H1 (cell line): ENCODE data around the gene ZNF669. TPM values are rescaled to one million over a fixed set of nuclear protein-coding genes. Genes with fewer than 3 reads are reported as not detected.
A peak's percentile ranks its signal among the peaks of the same experiment; 100 is the strongest.

Experiments used
- CTCF ChIA-PET: fragments of 300-600 bp; sonication (Branson Sonifier 250); formaldehyde crosslinking; loops from one replicate; lab custom pipeline; 2021; ENCODE audit not compliant: partially characterized antibody; lab: Charles Lee
- POLR2A ChIA-PET: fragments of 300-600 bp; sonication (Branson Sonifier 250); formaldehyde crosslinking; loops from one replicate; lab custom pipeline; 2021; ENCODE audit warnings: inconsistent platforms; ENCODE audit not compliant: partially characterized antibody; lab: Charles Lee
- DNase-seq, 2 experiments: peaks; one replicate each; pipeline versions ENCODE4 v3.0.0 to v3.0.0-alpha.2; 2010 to 2022; ENCODE audit warnings: low spot score in 2 of 2, low read depth in 1 of 2, mixed read lengths in 1 of 2
- FAIRE-seq: peaks from 2 replicates; lab custom pipeline; 2011; peaks lifted over from hg19 to GRCh38; lab: Jason Lieb, UNC
- H2AFZ ChIP-seq: 2 replicates; pipeline ENCODE4 v1.8.1; 2012; ENCODE audit warnings: low read length, inconsistent platforms
- H2AK5ac ChIP-seq: 2 replicates; pipeline ENCODE4 v1.6.1; 2013; ENCODE audit warnings: low read depth, low read length
- H2BK120ac ChIP-seq: replicated peaks from 2 replicates; pipeline ENCODE3; 2013; ENCODE audit warnings: low read depth, low read length, inconsistent platforms
- H2BK12ac ChIP-seq: 2 replicates; pipeline ENCODE4 v1.6.1; 2013; ENCODE audit warnings: low read depth, low read length
- H2BK15ac ChIP-seq: 2 replicates; pipeline ENCODE4 v1.6.1; 2013; ENCODE audit warnings: low read length
- H2BK20ac ChIP-seq: 2 replicates; pipeline ENCODE4 v1.6.1; 2013; ENCODE audit warnings: low read length
- H2BK5ac ChIP-seq: 2 replicates; pipeline ENCODE4 v1.6.1; 2013; ENCODE audit warnings: low read depth, low read length
- H3K14ac ChIP-seq: 2 replicates; pipeline ENCODE4 v1.6.1; 2013; ENCODE audit warnings: inconsistent platforms; ENCODE audit not compliant: insufficient read length
- H3K18ac ChIP-seq: 2 replicates; pipeline ENCODE4 v1.6.1; 2013; ENCODE audit warnings: low read length; ENCODE audit errors: extremely low read depth
- H3K23ac ChIP-seq: 2 replicates; pipeline ENCODE4 v1.6.1; 2013; ENCODE audit warnings: inconsistent platforms; ENCODE audit not compliant: insufficient read length
- H3K23me2 ChIP-seq: 2 replicates; pipeline ENCODE4 v1.6.1; 2013; ENCODE audit warnings: low read depth, low read length
- H3K27ac ChIP-seq: 2 replicates; pipeline ENCODE4 v1.6.1; 2011; ENCODE audit warnings: low read depth, low read length, inconsistent platforms
- H3K27me3 ChIP-seq, 4 experiments: replicated peaks in 1 of 4; 1 replicate in 1 of 4; 2 replicates in 3 of 4; pipeline versions ENCODE4 v1.6.1 to v1.8.1; 2011 to 2013; ENCODE audit warnings: low read length in 3 of 4, mild to moderate bottlenecking in 3 of 4, inconsistent platforms in 2 of 4, mixed read lengths in 2 of 4, moderate library complexity in 1 of 4; ENCODE audit not compliant: control insufficient read depth in 3 of 4, insufficient read depth in 3 of 4; ENCODE audit errors: extremely low read depth in 1 of 4
- H3K36me3 ChIP-seq, 4 experiments: 2 replicates each; pipeline versions ENCODE4 v1.6.1 to v1.8.1; 2011 to 2013; ENCODE audit warnings: mild to moderate bottlenecking in 4 of 4, low read length in 3 of 4, moderate library complexity in 2 of 4, control low read depth in 1 of 4, inconsistent platforms in 1 of 4; ENCODE audit not compliant: insufficient read depth in 4 of 4, control insufficient read depth in 2 of 4
- H3K4ac ChIP-seq: replicated peaks from 2 replicates; pipeline ENCODE3; 2013; ENCODE audit warnings: low read length, low read depth, mixed read lengths, inconsistent platforms; ENCODE audit not compliant: insufficient read length
- H3K4me1 ChIP-seq, 4 experiments: replicated peaks in 1 of 4; 1 replicate in 1 of 4; 2 replicates in 3 of 4; pipeline versions ENCODE4 v1.6.1 to v1.8.1; 2011 to 2013; ENCODE audit warnings: low read length in 3 of 4, inconsistent platforms in 2 of 4, mixed read lengths in 1 of 4; ENCODE audit not compliant: insufficient read depth in 4 of 4, control insufficient read depth in 3 of 4
- H3K4me2 ChIP-seq, 2 experiments: 2 replicates each; pipeline versions ENCODE4 v1.6.1 to v1.8.1; 2011 to 2013; ENCODE audit warnings: low read depth in 2 of 2, low read length in 2 of 2, control low read depth in 1 of 2, inconsistent platforms in 1 of 2, mild to moderate bottlenecking in 1 of 2; ENCODE audit not compliant: insufficient read depth in 1 of 2
- H3K4me3 ChIP-seq, 4 experiments: fragments of 200-600, 300-600 bp in 1 of 4; sonication (generic), shearing (Covaris generic), sonication (Bioruptor Twin) in 1 of 4; 2 replicates each; pipeline versions ENCODE4 v1.5.1 to v1.8.1; 2011 to 2016; ENCODE audit warnings: low read length in 4 of 4, low read depth in 3 of 4, control low read depth in 2 of 4, inconsistent platforms in 2 of 4, mild to moderate bottlenecking in 2 of 4, mixed read lengths in 1 of 4, moderate library complexity in 1 of 4; ENCODE audit not compliant: insufficient read depth in 2 of 4; ENCODE audit errors: extremely low read depth in 1 of 4
- H3K56ac ChIP-seq: replicated peaks from 2 replicates; pipeline ENCODE3; 2013; ENCODE audit warnings: low read depth, mild to moderate bottlenecking, mixed read lengths, low read length, inconsistent platforms; ENCODE audit not compliant: insufficient read length
- H3K79me1 ChIP-seq: 2 replicates; pipeline ENCODE4 v1.6.1; 2013; ENCODE audit warnings: low read depth, low read length, control low read depth
- H3K79me2 ChIP-seq, 2 experiments: 2 replicates each; pipeline versions ENCODE4 v1.6.1 to v1.8.1; 2012 to 2013; ENCODE audit warnings: low read length in 2 of 2, mild to moderate bottlenecking in 2 of 2, inconsistent platforms in 1 of 2; ENCODE audit not compliant: insufficient read depth in 2 of 2, control insufficient read depth in 1 of 2
- H3K9ac ChIP-seq, 4 experiments: replicated peaks in 1 of 4; 1 replicate in 1 of 4; 2 replicates in 3 of 4; pipeline versions ENCODE4 v1.6.1 to v1.8.1; 2011 to 2013; ENCODE audit warnings: low read depth in 3 of 4, low read length in 3 of 4, control low read depth in 2 of 4, mild to moderate bottlenecking in 2 of 4, moderate library complexity in 2 of 4, inconsistent platforms in 1 of 4; ENCODE audit errors: extremely low read depth in 1 of 4
- H3K9me3 ChIP-seq, 2 experiments: 2 replicates each; pipeline versions ENCODE4 v1.6.1 to v1.8.1; 2012 to 2013; ENCODE audit warnings: mild to moderate bottlenecking in 2 of 2, moderate library complexity in 2 of 2, control low read depth in 1 of 2, inconsistent platforms in 1 of 2, low read depth in 1 of 2, low read length in 1 of 2, mixed read lengths in 1 of 2; ENCODE audit not compliant: insufficient read depth in 2 of 2
- H4K20me1 ChIP-seq, 2 experiments: replicated peaks in 1 of 2; 2 replicates each; pipeline versions ENCODE3 to v1.8.1; 2011 to 2013; ENCODE audit warnings: inconsistent platforms in 2 of 2, low read length in 2 of 2, mild to moderate bottlenecking in 1 of 2; ENCODE audit not compliant: insufficient read depth in 2 of 2, control insufficient read depth in 1 of 2
- H4K5ac ChIP-seq: 2 replicates; pipeline ENCODE4 v1.6.1; 2013; ENCODE audit warnings: low read length, low read depth, mixed read lengths, inconsistent platforms; ENCODE audit not compliant: insufficient read length
- H4K8ac ChIP-seq: 2 replicates; pipeline ENCODE4 v1.8.0; 2013; ENCODE audit warnings: mild to moderate bottlenecking, moderate library complexity, low read length, inconsistent platforms; ENCODE audit not compliant: insufficient read depth; ENCODE audit errors: extremely low read depth
- H4K91ac ChIP-seq: replicated peaks from 2 replicates; pipeline ENCODE3; 2013; ENCODE audit warnings: low read length, mixed read lengths, inconsistent platforms; ENCODE audit not compliant: insufficient read length
- RAD21 ChIP-seq, 2 experiments: IDR thresholded peaks in 1 of 2; conservative IDR thresholded peaks in 1 of 2; 2 replicates each; pipeline ENCODE4 v1.6.1; 2011; ENCODE audit warnings: low read depth in 2 of 2, low read length in 2 of 2, improper control_type of control experiment in 1 of 2, inconsistent platforms in 1 of 2, mild to moderate bottlenecking in 1 of 2, moderate library complexity in 1 of 2
- TBP ChIP-seq: IDR thresholded peaks from 2 replicates; pipeline ENCODE4 v1.6.1; 2011; ENCODE audit warnings: low read depth, low read length, improper control_type of control experiment
- WGBS, 2 experiments: shearing (Covaris generic) in 1 of 2; methylation state at CpG; one replicate each; pipeline versions ENCODE4 v1.1.6 to v1.1.7; 2013 to 2015; ENCODE audit warnings: low lambda C conversion rate in 2 of 2, mixed read lengths in 2 of 2, inconsistent platforms in 1 of 2, low coverage in 1 of 2, missing lambda C conversion rate in 1 of 2; ENCODE audit not compliant: insufficient replicate concordance in 2 of 2, insufficient coverage in 1 of 2, insufficient read length in 1 of 2; ENCODE audit errors: extremely low coverage in 1 of 2, missing lambda C conversion rate in 1 of 2; 5-methylcytosine and 5-hydroxymethylcytosine counted together
- polyA plus RNA-seq, 7 experiments: library from polyadenylated mRNA; depleted of rRNA in 3 of 7; stranded (reverse) in 5 of 7; unstranded in 2 of 7; fragments of >200 nt in 5 of 7; fragments of 200-250 nt in 2 of 7; gene quantifications; 1 replicate in 5 of 7; 2 replicates in 1 of 7; 4 replicates in 1 of 7; pipeline versions ENCODE4 v1.2.1 to v1.2.3, GENCODE V29; 2011 to 2013; ENCODE audit warnings: missing spikeins in 2 of 7, mixed read lengths in 2 of 7
- total RNA-seq: library from RNA; stranded (reverse); fragmentation: NEBNext Ultra II Directional; extraction: Animal tissue kit (Norgen Biotek cat#: 25700); gene quantifications from 2 replicates; pipeline ENCODE4 v1.2.1, GENCODE V29; 2021
- TF ChIP-seq, protein P1 (sequence below), 3 experiments: IDR thresholded peaks; 1 replicate in 2 of 3; 2 replicates in 1 of 3; pipeline versions ENCODE4 v1.5.1 to v1.6.1; 2011; ENCODE audit warnings: low read length in 3 of 3, mild to moderate bottlenecking in 3 of 3, inconsistent platforms in 2 of 3, low read depth in 1 of 3, moderate library complexity in 1 of 3; ENCODE audit not compliant: insufficient read depth in 1 of 3; ENCODE audit errors: control extremely low read depth in 1 of 3

Gene ZNF669
- total and polyA plus RNA-seq, 2 of the 8 experiments (the other 6 are each of a cell fraction or from before 2014, with no cell fraction given): 4.8 to 20.3 TPM

DNA sequence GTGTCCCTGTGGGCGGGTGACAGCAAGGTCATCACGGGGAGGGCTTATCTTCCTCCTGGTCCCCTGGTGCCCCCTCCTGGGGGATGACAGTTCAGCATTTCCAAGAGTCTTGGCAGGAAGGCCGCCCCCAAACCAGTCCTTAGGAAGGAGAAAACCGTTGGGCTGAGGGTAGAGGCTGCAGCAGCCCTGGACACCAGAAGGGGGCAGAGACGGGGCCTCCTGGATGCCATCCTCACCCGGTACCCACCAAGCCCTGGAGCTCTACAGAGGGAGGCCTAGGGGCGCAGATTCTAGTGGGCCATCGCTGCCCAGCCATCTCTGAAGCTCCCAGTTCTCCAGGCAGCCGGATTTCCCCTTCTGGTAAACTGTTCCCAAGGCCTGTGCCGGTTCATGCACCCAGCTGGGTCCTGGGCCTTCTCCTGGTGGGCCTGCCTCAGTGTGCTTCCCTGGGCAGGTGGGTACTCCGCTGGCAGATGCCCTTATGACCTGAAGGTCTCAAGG, 14.8 kb upstream of the ZNF669 start:
- Histone ChIP-seq H3K56ac (no peak overlapping the region), H3K18ac (no peak overlapping the region), H2BK120ac (no peak overlapping the region), H3K4me3 (no peak overlapping the region), H4K20me1 (peaks cover 0 to 3% of the 10 kb centered on the region in 2 experiments), H2AFZ (no peak overlapping the region), H3K79me2 (no peaks in the 10 kb centered on the region), H2AK5ac (no peak overlapping the region), H2BK15ac (no peak overlapping the region), H3K4me2 (no peak overlapping the region), H3K4me1 (no peaks in the 10 kb centered on the region), H3K23ac (no peak overlapping the region), H3K23me2 (no peaks in the 10 kb centered on the region), H3K9me3 (no peaks in the 10 kb centered on the region), H4K91ac (no peak overlapping the region), H4K8ac (no peak overlapping the region), H3K9ac (no peak overlapping the region), H3K36me3 (no peaks in the 10 kb centered on the region), H4K5ac (no peak overlapping the region), H3K27me3 (no peaks in the 10 kb centered on the region), H2BK12ac (no peak overlapping the region), H2BK20ac (no peak overlapping the region), H3K27ac (no peak overlapping the region), H3K4ac (no peak overlapping the region), H3K79me1 (no peaks in the 10 kb centered on the region), H2BK5ac (no peak overlapping the region), H3K14ac (no peak overlapping the region)
- ChIA-PET CTCF (interaction anchor here (0.6 to 1.8 kb wide), 24 partner anchors 8 to 368 kb away, joined by 3 to 20 read pairs (median 3); partner anchors contain the start of gene ZNF670), POLR2A (interaction anchor here (1.9 kb wide), 1 partner anchor 20 kb away, joined by 6 read pairs; no protein-coding TSS in a partner anchor)
- peak; percentile 89 to 93 for DNase-seq
- WGBS, 2 experiments: 88% methylated on average over 5 of the region's 11 CpGs; no CpG with 5 or more reads in 1 of the 2 experiments
- TF ChIP-seq RAD21 (IDR thresholded peaks at IDR 0.05 in 1 of 2, conservative IDR thresholded peaks at IDR 0.05 in 1 of 2; ENCODE audit: low read depth in 2 of 2, low read length in 2 of 2) (peak; percentile 52 to 65), TBP (no peak)
- TF ChIP-seq, protein P1, sequence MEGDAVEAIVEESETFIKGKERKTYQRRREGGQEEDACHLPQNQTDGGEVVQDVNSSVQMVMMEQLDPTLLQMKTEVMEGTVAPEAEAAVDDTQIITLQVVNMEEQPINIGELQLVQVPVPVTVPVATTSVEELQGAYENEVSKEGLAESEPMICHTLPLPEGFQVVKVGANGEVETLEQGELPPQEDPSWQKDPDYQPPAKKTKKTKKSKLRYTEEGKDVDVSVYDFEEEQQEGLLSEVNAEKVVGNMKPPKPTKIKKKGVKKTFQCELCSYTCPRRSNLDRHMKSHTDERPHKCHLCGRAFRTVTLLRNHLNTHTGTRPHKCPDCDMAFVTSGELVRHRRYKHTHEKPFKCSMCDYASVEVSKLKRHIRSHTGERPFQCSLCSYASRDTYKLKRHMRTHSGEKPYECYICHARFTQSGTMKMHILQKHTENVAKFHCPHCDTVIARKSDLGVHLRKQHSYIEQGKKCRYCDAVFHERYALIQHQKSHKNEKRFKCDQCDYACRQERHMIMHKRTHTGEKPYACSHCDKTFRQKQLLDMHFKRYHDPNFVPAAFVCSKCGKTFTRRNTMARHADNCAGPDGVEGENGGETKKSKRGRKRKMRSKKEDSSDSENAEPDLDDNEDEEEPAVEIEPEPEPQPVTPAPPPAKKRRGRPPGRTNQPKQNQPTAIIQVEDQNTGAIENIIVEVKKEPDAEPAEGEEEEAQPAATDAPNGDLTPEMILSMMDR (IDR thresholded peaks at IDR 0.05; ENCODE audit: control extremely low read depth in 1 of 3, insufficient read depth in 1 of 3, low read depth in 1 of 3, low read length in 3 of 3): peak; percentile 74 to 81 (median 81)
- FAIRE-seq: no peak
